Neuronal stem cell (in vitro differentiated cells): ENCODE results near the gene KATNAL1.
"Not testable (repeated sequence)": the region's sequence is repeated elsewhere in the genome, so short reads cannot be mapped to it uniquely, and the experiment has no call there.

Experiments used
- DNase-seq: peaks from one replicate; pipeline ENCODE4 v3.0.0-alpha.2; 2013; ENCODE audit warnings: low spot score
- H2AFZ ChIP-seq: one replicate; pipeline ENCODE4 v1.6.1; 2013; ENCODE audit warnings: mild to moderate bottlenecking, low read length, inconsistent platforms
- H2AK5ac ChIP-seq: 2 replicates; pipeline ENCODE4 v1.6.1; 2013; ENCODE audit warnings: low read depth, mild to moderate bottlenecking, inconsistent platforms, low read length, moderate library complexity, mixed read lengths
- H2BK120ac ChIP-seq: 2 replicates; pipeline ENCODE4 v1.6.1; 2013; ENCODE audit warnings: low read depth, mild to moderate bottlenecking, inconsistent platforms, low read length, moderate library complexity, mixed read lengths
- H2BK12ac ChIP-seq: one replicate; pipeline ENCODE4 v1.6.1; 2013; ENCODE audit warnings: low read length, inconsistent platforms
- H2BK15ac ChIP-seq: 2 replicates; pipeline ENCODE4 v1.6.1; 2013; ENCODE audit warnings: mild to moderate bottlenecking, low read length, inconsistent platforms, mixed read lengths
- H2BK5ac ChIP-seq: one replicate; pipeline ENCODE4 v1.6.1; 2013; ENCODE audit warnings: inconsistent platforms, mild to moderate bottlenecking, low read length, moderate library complexity
- H3K14ac ChIP-seq: one replicate; pipeline ENCODE4 v1.6.1; 2013; ENCODE audit warnings: low read length, inconsistent platforms
- H3K18ac ChIP-seq: 2 replicates; pipeline ENCODE4 v1.6.1; 2013; ENCODE audit warnings: low read length, inconsistent platforms
- H3K23ac ChIP-seq: 2 replicates; pipeline ENCODE4 v1.6.1; 2013; ENCODE audit warnings: low read depth, mild to moderate bottlenecking, mixed read lengths, low read length, inconsistent platforms; ENCODE audit not compliant: poor library complexity
- H3K27ac ChIP-seq: replicated peaks from 3 replicates; pipeline ENCODE4 v1.5.1; 2013; ENCODE audit warnings: low read length, inconsistent platforms
- H3K27me3 ChIP-seq, 3 experiments: 2 replicates each; pipeline ENCODE4 v1.6.1; 2013; ENCODE audit warnings: low read length in 3 of 3, mild to moderate bottlenecking in 2 of 3, inconsistent platforms in 1 of 3, low read depth in 1 of 3, mixed read lengths in 1 of 3, moderate library complexity in 1 of 3; ENCODE audit not compliant: control insufficient read depth in 3 of 3, insufficient read depth in 3 of 3
- H3K36me3 ChIP-seq, 2 donors: replicated peaks in 1 of 2; 2 replicates each; pipeline ENCODE4 v1.6.1; 2013; ENCODE audit warnings: low read length in 2 of 2; ENCODE audit not compliant: control insufficient read depth in 2 of 2, insufficient read depth in 2 of 2
- H3K4ac ChIP-seq: 2 replicates; pipeline ENCODE4 v1.6.1; 2013; ENCODE audit warnings: inconsistent platforms, mild to moderate bottlenecking, low read length, moderate library complexity
- H3K4me1 ChIP-seq, 2 donors: 1 replicate in 1 of 2; 2 replicates in 1 of 2; pipeline ENCODE4 v1.6.1; 2013; ENCODE audit warnings: low read length in 2 of 2, low read depth in 1 of 2; ENCODE audit not compliant: control insufficient read depth in 2 of 2, insufficient read depth in 1 of 2
- H3K4me2 ChIP-seq: one replicate; pipeline ENCODE4 v1.6.1; 2013; ENCODE audit warnings: mild to moderate bottlenecking, low read length, inconsistent platforms; ENCODE audit not compliant: insufficient read depth, poor library complexity, severe bottlenecking
- H3K4me3 ChIP-seq, 2 donors: 2 replicates each; pipeline ENCODE4 v1.5.1; 2013; ENCODE audit warnings: low read length in 2 of 2, mild to moderate bottlenecking in 2 of 2, inconsistent platforms in 1 of 2, moderate library complexity in 1 of 2
- H3K79me1 ChIP-seq: one replicate; pipeline ENCODE4 v1.6.1; 2013; ENCODE audit warnings: low read depth, mild to moderate bottlenecking, inconsistent platforms, low read length, moderate library complexity
- H3K9ac ChIP-seq: one replicate; pipeline ENCODE4 v1.6.1; 2013; ENCODE audit warnings: mild to moderate bottlenecking, low read depth, low read length, inconsistent platforms; ENCODE audit not compliant: poor library complexity
- H3K9me3 ChIP-seq, 2 donors: replicated peaks in 1 of 2; 2 replicates each; pipeline versions ENCODE3 to v1.6.1; 2013; ENCODE audit warnings: low read length in 2 of 2, mild to moderate bottlenecking in 2 of 2, inconsistent platforms in 1 of 2, low read depth in 1 of 2, mixed read lengths in 1 of 2, moderate library complexity in 1 of 2; ENCODE audit not compliant: control insufficient read depth in 2 of 2, insufficient read depth in 1 of 2
- H4K8ac ChIP-seq: one replicate; pipeline ENCODE4 v1.6.1; 2013; ENCODE audit warnings: low read depth, mild to moderate bottlenecking, inconsistent platforms, low read length, moderate library complexity
- H4K91ac ChIP-seq: one replicate; pipeline ENCODE4 v1.6.1; 2013; ENCODE audit warnings: low read length, low read depth, mild to moderate bottlenecking, inconsistent platforms; ENCODE audit not compliant: poor library complexity
- WGBS, 2 donors: extraction: QIAGEN DNeasy Blood & Tissue Kit; methylation state at CpG; one replicate each; pipeline ENCODE4 v1.1.7; 2013; ENCODE audit warnings: missing lambda C conversion rate in 2 of 2, mixed read lengths in 1 of 2; ENCODE audit not compliant: insufficient read length in 2 of 2, insufficient replicate concordance in 1 of 2; ENCODE audit errors: extremely low coverage in 2 of 2; 5-methylcytosine and 5-hydroxymethylcytosine counted together

KATNAL1 gene

DNA sequence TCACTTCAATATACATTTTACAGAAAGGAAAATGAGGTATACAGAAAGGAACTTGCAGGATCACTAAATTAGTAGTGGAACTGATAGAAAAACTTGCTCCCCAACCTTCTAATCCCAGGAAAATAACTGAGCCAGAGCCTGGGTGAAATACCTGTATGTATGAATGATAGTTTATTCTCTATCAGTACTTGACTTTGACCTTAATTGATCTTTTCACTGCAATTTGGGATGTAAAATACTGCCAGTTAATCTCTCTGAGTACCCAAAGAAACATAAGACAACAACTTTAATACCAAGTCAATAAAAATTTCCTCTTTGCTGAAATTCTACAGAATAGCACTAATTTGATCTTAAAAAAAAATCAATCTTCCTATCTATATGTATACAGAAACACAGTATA lies 33.3 kb downstream of the KATNAL1 start:
- peaks cover 0 to 39% of the 10 kb centered on the region in 2 donors for H3K36me3 ChIP-seq
- H3K4me2 ChIP-seq, result no peak overlapping the region
- no peak for DNase-seq
- H3K4me3 ChIP-seq, result no peak overlapping the region
- no peak overlapping the region for H3K27ac ChIP-seq
- no peaks in the 10 kb centered on the region for H3K79me1 ChIP-seq
- H3K4ac ChIP-seq, result no peak overlapping the region
- no peak overlapping the region for H3K18ac ChIP-seq
- H3K23ac ChIP-seq, result no peak overlapping the region
- no peak overlapping the region for H2BK5ac ChIP-seq
- no peak overlapping the region for H2AK5ac ChIP-seq
- H4K8ac ChIP-seq, result no peak overlapping the region
- no peaks in the 10 kb centered on the region for H3K4me1 ChIP-seq
- H2BK12ac ChIP-seq, result no peak overlapping the region
- H2BK120ac ChIP-seq, result no peak overlapping the region
- H2BK15ac ChIP-seq, result no peak overlapping the region
- H3K9ac ChIP-seq, result no peak overlapping the region
- no peak overlapping the region for H2AFZ ChIP-seq
- H4K91ac ChIP-seq, result no peak overlapping the region
- no peaks in the 10 kb centered on the region for H3K27me3 ChIP-seq
- H3K14ac ChIP-seq, result no peak overlapping the region
- H3K9me3 ChIP-seq, result peaks cover 2 to 12% of the 10 kb centered on the region in 2 donors

DNA sequence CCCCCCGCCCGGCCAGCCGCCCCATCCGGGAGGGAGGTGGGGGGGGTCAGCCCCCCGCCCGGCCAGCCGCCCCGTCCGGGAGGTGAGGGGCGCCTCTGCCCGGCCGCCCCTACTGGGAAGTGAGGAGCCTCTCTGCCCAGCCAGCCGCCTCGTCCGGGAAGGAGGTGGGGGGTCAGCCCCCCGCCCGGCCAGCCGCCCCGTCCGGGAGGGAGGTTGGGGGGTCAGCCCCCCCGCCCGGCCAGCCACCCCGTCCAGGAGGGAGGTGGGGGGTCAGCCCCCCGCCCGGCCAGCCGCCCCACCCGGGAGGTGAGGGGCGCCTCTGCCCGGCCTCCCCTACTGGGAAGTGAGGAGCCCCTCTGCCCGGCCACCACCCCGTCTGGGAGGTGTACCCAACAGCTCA lies 37.3 kb downstream of the KATNAL1 start:
- not testable (repeated sequence) for H3K4me1 ChIP-seq, DNase-seq

GRCh38 chr13:30268673-30269072 lies 38.7 kb downstream of the KATNAL1 start:
- Histone ChIP-seq H2BK15ac (no peak overlapping the region), H4K91ac (no peak overlapping the region), H3K4me2 (no peak overlapping the region), H3K27ac (no peak overlapping the region), H3K36me3 (peaks cover 0 to 6% of the 10 kb centered on the region in 2 donors), H2BK12ac (no peak overlapping the region), H3K23ac (no peak overlapping the region), H3K4ac (no peak overlapping the region), H2AK5ac (no peak overlapping the region), H3K9ac (no peak overlapping the region), H3K14ac (no peak overlapping the region), H3K27me3 (no peaks in the 10 kb centered on the region), H3K4me3 (no peak overlapping the region), H3K9me3 (peaks cover 0 to 6% of the 10 kb centered on the region in 2 donors), H3K79me1 (no peaks in the 10 kb centered on the region), H2AFZ (no peak overlapping the region), H2BK5ac (no peak overlapping the region), H2BK120ac (no peak overlapping the region), H3K18ac (no peak overlapping the region), H4K8ac (no peak overlapping the region), H3K4me1 (no peaks in the 10 kb centered on the region)
- no peak for DNase-seq
- WGBS, 2 donors, result no CpG with 5 or more reads among the region's 1 CpG

More for the DNA sequence above, 37.3 kb downstream of the KATNAL1 start:
- no CpG with 5 or more reads among the region's 31 CpGs for WGBS, 2 donors
- not testable (repeated sequence) for H4K8ac ChIP-seq, H2BK12ac ChIP-seq, H2AK5ac ChIP-seq, H3K9ac ChIP-seq, H3K4me3 ChIP-seq, H3K4me2 ChIP-seq, H3K27me3 ChIP-seq, H3K23ac ChIP-seq, H3K9me3 ChIP-seq, H2BK15ac ChIP-seq, H3K79me1 ChIP-seq, H2BK120ac ChIP-seq, H4K91ac ChIP-seq, H3K14ac ChIP-seq, H3K18ac ChIP-seq, H3K27ac ChIP-seq, H3K4ac ChIP-seq, H2AFZ ChIP-seq, H2BK5ac ChIP-seq
- peaks cover 0 to 14% of the 10 kb centered on the region in 2 donors for H3K36me3 ChIP-seq

DNA sequence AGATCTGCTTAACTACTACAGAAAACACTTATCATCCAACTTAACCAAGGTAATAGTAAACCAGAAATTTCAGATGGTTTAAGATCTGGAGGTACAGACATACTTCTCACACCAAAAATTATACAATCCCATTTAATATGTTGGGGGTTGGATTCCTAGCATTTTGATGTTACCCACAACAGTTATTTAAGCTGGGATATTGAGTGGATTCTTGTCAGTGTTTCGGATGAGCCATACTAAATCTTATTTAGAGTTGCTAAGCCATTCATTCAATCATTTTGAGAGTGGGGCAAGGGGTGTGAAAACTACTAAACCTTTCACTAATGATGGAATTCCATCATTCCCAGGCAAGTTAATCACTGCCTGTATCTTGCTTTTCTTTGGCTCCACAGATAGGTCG lies 40.6 kb downstream of the KATNAL1 start:
- Histone ChIP-seq H4K8ac (no peak overlapping the region), H3K4me3 (no peak overlapping the region), H2AFZ (no peak overlapping the region), H2AK5ac (no peak overlapping the region), H2BK15ac (no peak overlapping the region), H3K27ac (no peak overlapping the region), H2BK12ac (no peak overlapping the region), H3K14ac (no peak overlapping the region), H3K4ac (no peak overlapping the region), H3K4me2 (no peak overlapping the region), H3K79me1 (no peaks in the 10 kb centered on the region), H3K18ac (no peak overlapping the region), H3K23ac (no peak overlapping the region), H3K9ac (no peak overlapping the region), H3K27me3 (no peaks in the 10 kb centered on the region), H3K36me3 (peaks cover 0 to 6% of the 10 kb centered on the region in 2 donors), H2BK5ac (no peak overlapping the region), H3K4me1 (no peaks in the 10 kb centered on the region), H4K91ac (no peak overlapping the region), H3K9me3 (peaks cover 0 to 6% of the 10 kb centered on the region in 2 donors), H2BK120ac (no peak overlapping the region)
- no CpG with 5 or more reads among the region's 2 CpGs for WGBS, 2 donors
- DNase-seq, result no peak
